Mucosa of rectum (tissue), 2 donors: ENCODE measurements around the gene LILRB5.
"Not testable (repeated sequence)": the region's sequence is repeated elsewhere in the genome, so short reads cannot be mapped to it uniquely, and the experiment has no call there.

Experiments
- H3K27ac ChIP-seq, 2 donors: one replicate each; pipeline ENCODE4 v1.7.0; 2013; ENCODE audit warnings: inconsistent platforms in 2 of 2, low read depth in 2 of 2, low read length in 2 of 2
- H3K27me3 ChIP-seq, 2 donors: one replicate each; pipeline ENCODE4 v1.7.0; 2013; ENCODE audit warnings: low read length in 2 of 2; ENCODE audit not compliant: control insufficient read depth in 2 of 2, insufficient read depth in 2 of 2
- H3K36me3 ChIP-seq, 2 donors: one replicate each; pipeline ENCODE4 v1.7.0; 2013; ENCODE audit warnings: low read length in 2 of 2; ENCODE audit not compliant: control insufficient read depth in 2 of 2, insufficient read depth in 2 of 2
- H3K4me1 ChIP-seq, 2 donors: one replicate each; pipeline ENCODE4 v1.7.0; 2013; ENCODE audit warnings: low read length in 2 of 2, mild to moderate bottlenecking in 1 of 2; ENCODE audit not compliant: control insufficient read depth in 2 of 2, insufficient read depth in 2 of 2
- H3K4me3 ChIP-seq, 2 donors: one replicate each; pipeline ENCODE4 v1.7.0; 2013; ENCODE audit warnings: low read length in 2 of 2
- H3K9ac ChIP-seq, 2 donors: one replicate each; pipeline ENCODE4 v1.7.0; 2013; ENCODE audit warnings: low read length in 2 of 2, low read depth in 1 of 2, mild to moderate bottlenecking in 1 of 2
- H3K9me3 ChIP-seq, 2 donors: one replicate each; pipeline ENCODE4 v1.7.0; 2013; ENCODE audit warnings: low read length in 2 of 2; ENCODE audit not compliant: control insufficient read depth in 2 of 2
- donor health status: healthy.
- donor health status: Normal muscosa, but diverticular disease.

The LILRB5 gene

GRCh38 chr19:54257116-54257480 lies at the start of gene LILRB5:
Gene LILRB5 (minus strand): TSS chr19:54257273. CDS start chr19:54257193, 80 bp downstream.
- peak within 1 kb of the TSS in 1 of 2 donors; percentile 43 for H3K27ac ChIP-seq
- peak within 1 kb of the TSS in 1 of 2 donors; percentile 31 for H3K4me3 ChIP-seq
- peaks cover 0 to 5% of the 10 kb centered on the region in 2 donors for H3K27me3 ChIP-seq

GRCh38 chr19:54305141-54305540 lies 48.1 kb upstream of the LILRB5 start:
- no peak overlapping the region for H3K9ac ChIP-seq
- H3K36me3 ChIP-seq, result no peaks in the 10 kb centered on the region
- H3K4me3 ChIP-seq, result no peak overlapping the region
- H3K4me1 ChIP-seq, result no peaks in the 10 kb centered on the region
- no peaks in the 10 kb centered on the region for H3K9me3 ChIP-seq
- H3K27ac ChIP-seq, result no peak overlapping the region
- no peaks in the 10 kb centered on the region for H3K27me3 ChIP-seq

More at GRCh38 chr19:54257116-54257480, at the start of gene LILRB5:
- H3K9me3 ChIP-seq, result no peaks in the 10 kb centered on the region
- no peaks in the 10 kb centered on the region for H3K36me3 ChIP-seq
- H3K4me1 ChIP-seq, result no peaks in the 10 kb centered on the region
- no peak within 1 kb of the TSS for H3K9ac ChIP-seq

- Histone ChIP-seq H3K27me3 (no peaks in the 10 kb centered on the region), H3K4me3 (no peak overlapping the region), H3K4me1 (no peaks in the 10 kb centered on the region), H3K9ac (no peak overlapping the region), H3K9me3 (no peaks in the 10 kb centered on the region), H3K36me3 (no peaks in the 10 kb centered on the region), H3K27ac (no peak overlapping the region)
Observed at GRCh38 chr19:54302257-54302656, 45.2 kb upstream of the LILRB5 start.

GRCh38 chr19:54299515-54299914 lies 42.4 kb upstream of the LILRB5 start:
- no peaks in the 10 kb centered on the region for H3K27me3 ChIP-seq
- no peak overlapping the region for H3K9ac ChIP-seq
- no peaks in the 10 kb centered on the region for H3K36me3 ChIP-seq
- H3K27ac ChIP-seq, result no peak overlapping the region
- no peaks in the 10 kb centered on the region for H3K4me1 ChIP-seq
- no peaks in the 10 kb centered on the region for H3K9me3 ChIP-seq
- no peak overlapping the region for H3K4me3 ChIP-seq

- H3K4me1 ChIP-seq, result no peaks in the 10 kb centered on the region
- no peak overlapping the region for H3K9ac ChIP-seq
- no peak overlapping the region for H3K27ac ChIP-seq
- H3K27me3 ChIP-seq, result peaks cover 0 to under 1% of the 10 kb centered on the region in 2 donors
- no peaks in the 10 kb centered on the region for H3K36me3 ChIP-seq
- no peak overlapping the region for H3K4me3 ChIP-seq
- no peaks in the 10 kb centered on the region for H3K9me3 ChIP-seq
Observed at GRCh38 chr19:54299126-54299498, 42.0 kb upstream of the LILRB5 start.

- peaks cover 0 to 4% of the 10 kb centered on the region in 2 donors for H3K27me3 ChIP-seq
- no peak overlapping the region for H3K9ac ChIP-seq
Observed at GRCh38 chr19:54298357-54299125, 41.5 kb upstream of the LILRB5 start.

GRCh38 chr19:54297759-54298305 lies 40.8 kb upstream of the LILRB5 start:
- H3K27me3 ChIP-seq, result peaks cover 0 to 4% of the 10 kb centered on the region in 2 donors
- no peaks in the 10 kb centered on the region for H3K4me1 ChIP-seq
- no peaks in the 10 kb centered on the region for H3K9me3 ChIP-seq
- H3K9ac ChIP-seq, result no peak overlapping the region
- H3K27ac ChIP-seq, result no peak overlapping the region
- no peak overlapping the region for H3K4me3 ChIP-seq
- no peaks in the 10 kb centered on the region for H3K36me3 ChIP-seq

More at GRCh38 chr19:54298357-54299125, 41.5 kb upstream of the LILRB5 start:
- no peak overlapping the region for H3K4me3 ChIP-seq
- H3K27ac ChIP-seq, result no peak overlapping the region
- H3K4me1 ChIP-seq, result no peaks in the 10 kb centered on the region
- no peaks in the 10 kb centered on the region for H3K36me3 ChIP-seq
- H3K9me3 ChIP-seq, result no peaks in the 10 kb centered on the region

- Histone ChIP-seq H3K9ac (no peak overlapping the region), H3K9me3 (no peaks in the 10 kb centered on the region), H3K27me3 (peaks cover 0 to 4% of the 10 kb centered on the region in 2 donors), H3K27ac (no peak overlapping the region), H3K36me3 (no peaks in the 10 kb centered on the region), H3K4me3 (no peak overlapping the region), H3K4me1 (no peaks in the 10 kb centered on the region)
Observed at GRCh38 chr19:54294539-54294938, 37.5 kb upstream of the LILRB5 start.

GRCh38 chr19:54289160-54289559 lies 32.1 kb upstream of the LILRB5 start:
- not testable (repeated sequence) for H3K4me3 ChIP-seq, H3K27ac ChIP-seq, H3K36me3 ChIP-seq, H3K4me1 ChIP-seq, H3K9ac ChIP-seq, H3K27me3 ChIP-seq, H3K9me3 ChIP-seq

- Histone ChIP-seq H3K4me3 (no peak overlapping the region), H3K4me1 (peaks cover 0 to 2% of the 10 kb centered on the region in 2 donors), H3K27ac (no peak overlapping the region), H3K27me3 (no peaks in the 10 kb centered on the region), H3K9ac (no peak overlapping the region), H3K9me3 (no peaks in the 10 kb centered on the region), H3K36me3 (no peaks in the 10 kb centered on the region)
Observed at GRCh38 chr19:54287456-54287855, 30.4 kb upstream of the LILRB5 start.
